HT-29 (cell line): ENCODE measurements around the gene DNM3. TPM values are rescaled to one million over a fixed set of nuclear protein-coding genes. Genes with fewer than 3 reads are reported as not detected.
"Not testable (repeated sequence)": the region's sequence is repeated elsewhere in the genome, so short reads cannot be mapped to it uniquely, and the experiment has no call there.

Experiments used
- DNase-seq: peaks from one replicate; pipeline ENCODE4 v3.0.0-alpha.2; 2015; ENCODE audit warnings: low spot score
- total RNA-seq: library from RNA; depleted of rRNA; stranded (reverse); fragments of >200 nt; shearing (Covaris generic); gene quantifications from 2 replicates; pipeline ENCODE4 v1.2.3, GENCODE V29; 2014

The DNM3 gene
- total RNA-seq, 1 experiment from 2014 or later: 1.3 TPM

GRCh38 chr1:172416496-172417035 is 575.3 kb downstream of the DNM3 start:
- DNase-seq: no peak

- no peak for DNase-seq
Observed at GRCh38 chr1:172417557-172417956, 576.3 kb downstream of the DNM3 start.

- DNase-seq: no peak
Observed at GRCh38 chr1:172420385-172420784, 579.1 kb downstream of the DNM3 start, which contains the start of gene C1orf105. Gene C1orf105 (plus strand): TSS chr1:172420685. CDS start chr1:172420886, 201 bp downstream.

GRCh38 chr1:172421974-172422604 is 580.8 kb downstream of the DNM3 start:
- DNase-seq: no peak

DNA sequence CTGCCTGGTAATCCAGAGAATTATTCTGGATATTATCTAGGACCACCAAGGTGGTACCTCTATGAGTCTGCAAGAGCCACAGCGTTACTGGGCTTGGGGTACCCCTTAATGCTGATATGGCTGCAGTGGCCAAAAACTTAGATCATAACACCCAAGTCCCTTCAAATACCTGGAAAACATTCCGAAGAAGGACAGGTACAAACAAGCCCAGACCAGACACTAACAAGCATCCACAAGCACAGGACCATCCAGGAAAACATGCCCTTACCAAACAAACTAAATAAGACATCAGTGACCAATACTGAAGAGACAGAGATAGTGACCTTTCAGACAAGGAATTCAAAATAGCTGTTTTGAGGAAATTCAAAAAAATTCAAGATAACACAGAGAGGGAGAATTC is 582.0 kb downstream of the DNM3 start:
- no peak for DNase-seq

DNA sequence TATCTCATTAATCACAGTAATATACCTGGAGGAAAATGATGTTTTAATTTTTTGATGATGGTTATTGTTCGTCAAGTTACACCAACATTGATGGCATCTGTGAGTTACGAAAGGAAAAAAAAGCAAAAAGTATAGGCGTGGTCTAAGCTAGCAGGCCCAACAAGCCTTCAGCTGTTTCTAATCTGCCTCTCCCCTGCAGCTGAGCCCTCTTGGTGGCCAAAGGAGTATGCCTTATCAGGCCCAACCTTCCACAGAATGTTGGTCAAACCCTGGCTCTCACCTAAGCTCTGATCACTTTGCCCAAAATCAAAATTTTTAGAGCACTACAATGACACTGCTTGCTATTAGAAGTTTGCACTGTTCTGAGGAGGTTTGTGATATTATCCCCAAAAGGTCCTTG is 584.0 kb downstream of the DNM3 start:
- DNase-seq: no peak

GRCh38 chr1:172427191-172427590 is 585.9 kb downstream of the DNM3 start:
- DNase-seq: no peak

DNA sequence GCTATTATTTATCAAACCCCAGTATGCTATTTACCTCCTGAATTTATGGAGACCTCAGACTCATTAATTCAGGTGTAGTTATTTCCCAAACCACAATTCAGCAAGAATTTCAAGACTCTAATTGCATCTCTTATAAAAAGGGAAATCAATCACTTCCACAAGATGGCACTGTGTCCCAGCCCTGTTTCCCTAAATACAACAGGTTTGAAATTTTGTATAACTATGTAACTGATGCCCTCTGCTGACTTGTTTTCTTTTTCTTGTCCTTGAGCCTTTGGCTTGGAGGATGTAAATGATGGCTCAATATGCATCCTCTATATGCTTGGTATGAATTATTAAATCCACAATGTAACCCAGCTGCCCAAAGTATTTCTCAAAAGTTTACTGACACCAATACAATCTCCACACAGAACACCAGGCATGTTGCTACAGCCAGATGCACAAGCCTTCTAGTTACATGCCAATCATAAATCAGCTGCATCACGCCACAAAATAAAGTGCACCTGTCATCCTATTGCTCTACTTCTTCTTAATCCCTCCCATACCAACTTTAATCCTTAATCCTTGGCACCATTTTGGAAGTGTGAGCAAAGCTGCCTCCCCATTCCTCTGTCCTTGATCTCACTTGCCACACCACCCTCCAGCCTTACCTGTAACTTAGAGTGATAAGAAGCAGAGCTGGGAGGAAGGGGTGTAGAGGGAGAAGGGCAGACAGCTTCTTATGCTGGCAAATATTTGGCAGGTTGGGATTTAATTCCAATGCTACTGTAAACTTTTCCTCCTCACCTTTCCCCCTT is 588.2 kb downstream of the DNM3 start:
- DNase-seq: peak; percentile 95

DNA sequence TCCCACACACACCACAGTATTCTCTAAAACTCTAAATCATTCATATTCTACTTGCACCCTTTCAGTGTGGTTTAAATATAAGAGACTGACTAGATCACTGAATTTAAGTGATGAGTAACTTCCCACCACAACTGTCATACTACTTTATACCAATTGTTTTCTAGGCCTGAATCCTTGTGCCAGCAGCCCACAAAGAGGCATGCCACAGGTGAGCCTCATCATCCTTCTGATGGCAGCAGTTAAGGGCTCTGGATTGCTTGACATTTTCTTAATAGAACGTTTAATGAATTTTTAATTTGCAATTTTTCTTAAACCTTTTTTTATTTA is 588.8 kb downstream of the DNM3 start:
- no peak for DNase-seq

DNA sequence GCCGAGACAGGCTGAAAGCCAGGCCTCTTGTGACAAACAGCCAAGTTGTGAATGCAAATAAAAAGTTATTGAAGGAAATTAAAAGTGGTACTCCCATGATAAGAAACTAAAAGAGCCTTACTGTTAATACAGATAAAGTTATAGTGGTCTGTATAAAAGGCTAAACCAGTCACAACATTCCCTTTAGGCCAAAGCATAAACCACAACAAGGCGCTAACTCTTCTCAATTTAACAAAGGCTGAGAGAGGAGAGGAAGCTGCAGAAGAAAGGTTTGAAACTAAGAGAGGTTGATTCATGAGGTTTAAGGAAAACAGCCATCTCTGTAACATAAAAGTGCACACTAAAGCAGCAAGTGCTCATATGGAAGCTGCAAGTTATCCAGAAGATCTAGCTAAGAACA is 589.9 kb downstream of the DNM3 start:
- no peak for DNase-seq

GRCh38 chr1:172431721-172432192 is 590.5 kb downstream of the DNM3 start:
- DNase-seq: peak; percentile 81

- DNase-seq: not testable (repeated sequence)
Observed at GRCh38 chr1:172437183-172437582, 595.9 kb downstream of the DNM3 start.

GRCh38 chr1:172442404-172442803 is 601.1 kb downstream of the DNM3 start:
- DNase-seq: no peak

- DNase-seq: no peak
Observed at GRCh38 chr1:172442843-172443565, 601.7 kb downstream of the DNM3 start.

DNA sequence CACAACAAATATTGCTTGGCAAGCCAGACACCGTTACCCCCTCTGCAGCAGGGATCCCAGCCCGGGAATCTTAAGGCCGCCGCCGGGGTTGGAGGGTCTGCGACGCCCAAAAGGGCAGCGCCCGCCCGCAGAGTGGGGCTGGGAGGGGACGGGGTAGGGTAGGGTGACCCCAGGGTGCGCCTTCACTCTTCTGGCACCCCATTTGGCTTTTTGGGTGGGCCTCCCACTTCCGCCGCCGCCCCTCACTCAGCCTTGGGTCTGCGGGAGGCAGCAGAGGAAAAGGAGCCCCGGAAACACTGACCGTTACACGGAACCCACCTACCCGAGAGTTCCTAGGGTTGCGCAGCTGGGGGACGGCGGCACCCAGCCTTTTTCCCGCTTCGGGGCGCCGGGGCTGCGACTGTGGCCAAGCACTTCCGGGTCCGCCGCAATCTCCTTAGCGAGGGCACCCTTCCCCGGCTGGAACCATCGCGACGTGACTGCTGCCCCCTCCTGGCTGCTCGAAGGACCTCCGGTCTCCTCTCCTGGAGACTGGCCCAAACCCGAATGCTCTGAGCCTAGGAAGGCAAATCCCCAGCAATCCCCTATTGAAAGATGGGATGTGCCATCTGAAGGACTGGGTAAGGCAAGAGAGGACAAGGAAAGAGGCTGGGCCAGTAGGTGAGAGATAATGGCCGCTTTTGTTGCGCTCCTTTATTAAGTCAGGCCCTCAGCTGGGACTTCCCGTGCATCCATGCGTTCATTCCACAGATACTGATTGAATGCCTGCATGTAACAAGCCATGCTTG is 602.6 kb downstream of the DNM3 start, which contains the start of gene PIGC:
TSS of gene PIGC (minus strand) at position 404 of the 788 bp plus-strand sequence. CDS start 1,447 bp downstream, outside the sequence.
- peak; percentile 93 for DNase-seq

DNA sequence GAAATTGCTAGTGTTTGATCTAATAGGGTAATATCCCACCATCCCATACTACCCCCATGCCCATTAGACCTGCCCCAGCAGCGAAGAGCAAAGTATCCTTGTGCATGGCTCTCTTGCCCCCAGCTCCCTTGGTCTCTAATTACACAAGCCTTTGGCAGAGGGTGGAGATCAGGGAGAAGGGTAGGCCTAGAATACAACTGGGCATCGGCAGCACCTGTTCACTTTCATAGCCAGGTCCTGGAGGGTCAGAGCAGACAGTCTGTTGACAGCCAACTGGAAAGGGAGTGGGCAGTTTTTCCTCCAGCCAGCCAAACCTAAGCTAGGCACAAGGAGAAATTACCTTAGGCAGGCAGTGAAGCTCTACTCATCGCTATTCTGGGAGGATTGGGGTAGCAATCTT is 605.2 kb downstream of the DNM3 start:
- DNase-seq: no peak

GRCh38 chr1:172447641-172448040 is 606.3 kb downstream of the DNM3 start:
- no peak for DNase-seq

DNA sequence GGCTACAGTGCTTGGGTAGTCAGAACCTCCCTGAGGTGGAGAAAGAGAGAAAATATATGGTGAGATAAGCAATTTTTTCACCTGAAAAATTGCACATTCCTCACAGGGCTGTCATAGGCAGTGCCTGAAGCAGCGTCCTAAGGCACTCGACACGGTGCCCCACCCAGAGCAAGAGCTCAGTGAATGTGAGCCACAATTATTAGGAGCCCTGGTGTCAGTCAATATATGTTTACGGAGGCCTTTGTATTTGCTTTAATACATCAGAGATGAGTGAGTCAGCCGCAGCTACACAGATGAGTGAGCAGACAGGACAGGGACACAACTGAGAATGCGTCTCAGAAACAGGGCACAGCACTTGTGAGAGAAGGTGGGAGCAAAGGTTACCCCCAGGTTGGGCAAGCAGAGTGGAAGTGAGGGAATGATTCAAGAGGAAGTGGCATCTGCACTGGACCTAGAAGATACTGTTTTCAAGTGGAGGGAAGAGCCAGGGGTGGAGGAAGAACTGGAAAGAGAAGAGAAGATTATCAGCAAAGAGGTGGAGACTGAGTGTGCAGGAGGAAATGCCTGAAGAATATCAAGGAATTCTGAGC is 607.8 kb downstream of the DNM3 start:
- DNase-seq: peak; percentile 88

DNA sequence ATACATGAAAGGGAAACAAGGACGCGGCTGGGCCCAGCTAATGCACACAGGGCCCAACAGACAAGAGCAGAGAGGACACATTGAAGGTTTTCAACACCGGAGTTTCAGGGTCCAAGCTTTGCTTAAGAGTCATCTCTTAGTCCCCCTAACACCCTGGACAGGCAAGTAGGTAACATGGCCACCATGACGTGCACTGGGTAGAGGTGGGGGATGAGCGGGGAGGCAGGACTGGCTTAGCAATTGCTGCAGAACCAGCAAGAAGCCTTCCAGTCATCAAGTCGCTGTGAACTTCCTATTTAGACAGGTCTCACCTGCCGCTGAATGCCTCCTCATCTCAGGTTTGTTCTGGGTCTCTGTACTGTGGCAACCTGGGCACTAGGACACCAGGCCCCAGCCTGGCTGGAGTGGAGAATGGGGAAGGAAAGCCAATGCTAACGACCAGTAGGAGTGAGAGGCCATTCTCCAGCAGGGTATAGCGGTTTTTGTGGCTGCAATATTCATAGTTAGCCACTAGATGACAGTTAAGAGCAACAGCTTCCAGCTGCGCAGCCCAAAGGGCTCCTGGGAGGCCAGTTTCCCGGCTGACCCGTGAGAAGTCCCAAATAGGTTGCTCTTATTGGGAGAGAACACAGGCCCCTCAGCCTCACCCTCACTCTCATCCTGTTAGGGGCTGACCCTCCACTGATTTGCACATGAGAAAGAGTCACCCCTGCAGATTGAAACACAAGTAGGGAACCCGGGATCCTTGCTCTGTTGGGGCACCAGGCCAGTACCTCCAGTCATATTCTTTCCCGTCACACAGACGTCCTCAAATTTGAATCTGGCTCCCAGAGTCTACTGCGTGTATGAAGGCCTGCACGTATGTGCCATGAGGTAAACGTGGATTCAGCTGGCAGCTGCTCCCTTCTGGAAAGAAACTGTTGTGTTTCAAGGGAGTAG is 608.6 kb downstream of the DNM3 start:
- DNase-seq: peak; percentile 92

- no peak for DNase-seq
Observed at GRCh38 chr1:172450524-172450885, 609.2 kb downstream of the DNM3 start.
